Measurements from ENCODE around the gene CHERP.
"Not testable (repeated sequence)": the region's sequence is repeated elsewhere in the genome, so short reads cannot be mapped to it uniquely, and the experiment has no call there.

DNA sequence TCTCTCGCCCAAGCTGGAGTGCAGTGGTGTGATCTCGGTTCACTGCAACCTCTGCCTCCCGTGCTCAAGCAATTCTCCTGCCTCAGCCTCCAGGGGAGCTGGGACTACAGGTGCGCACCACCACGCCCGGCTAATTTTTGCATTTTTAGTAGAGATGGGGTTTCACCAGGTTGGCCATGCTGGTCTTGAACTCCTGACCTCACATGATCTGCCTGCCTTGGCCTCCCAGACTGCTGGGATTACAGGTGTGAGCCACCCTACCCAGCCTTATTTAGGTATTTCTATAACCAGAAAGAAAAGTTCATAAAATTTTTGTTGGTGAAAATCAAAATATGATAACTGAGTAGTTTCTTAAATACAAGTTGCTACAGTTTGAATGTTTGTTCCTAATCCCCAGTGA lies 1.5 kb upstream of the CHERP start:
- not testable (repeated sequence) for TF ChIP-seq EZH2 (IDR thresholded peaks at IDR 0.05; ENCODE audit: low read length, unreplicated experiment); EZH2phosphoT487 (IDR thresholded peaks at IDR 0.05; ENCODE audit: borderline replicate concordance, low read length)
- TF ChIP-seq, protein P1, sequence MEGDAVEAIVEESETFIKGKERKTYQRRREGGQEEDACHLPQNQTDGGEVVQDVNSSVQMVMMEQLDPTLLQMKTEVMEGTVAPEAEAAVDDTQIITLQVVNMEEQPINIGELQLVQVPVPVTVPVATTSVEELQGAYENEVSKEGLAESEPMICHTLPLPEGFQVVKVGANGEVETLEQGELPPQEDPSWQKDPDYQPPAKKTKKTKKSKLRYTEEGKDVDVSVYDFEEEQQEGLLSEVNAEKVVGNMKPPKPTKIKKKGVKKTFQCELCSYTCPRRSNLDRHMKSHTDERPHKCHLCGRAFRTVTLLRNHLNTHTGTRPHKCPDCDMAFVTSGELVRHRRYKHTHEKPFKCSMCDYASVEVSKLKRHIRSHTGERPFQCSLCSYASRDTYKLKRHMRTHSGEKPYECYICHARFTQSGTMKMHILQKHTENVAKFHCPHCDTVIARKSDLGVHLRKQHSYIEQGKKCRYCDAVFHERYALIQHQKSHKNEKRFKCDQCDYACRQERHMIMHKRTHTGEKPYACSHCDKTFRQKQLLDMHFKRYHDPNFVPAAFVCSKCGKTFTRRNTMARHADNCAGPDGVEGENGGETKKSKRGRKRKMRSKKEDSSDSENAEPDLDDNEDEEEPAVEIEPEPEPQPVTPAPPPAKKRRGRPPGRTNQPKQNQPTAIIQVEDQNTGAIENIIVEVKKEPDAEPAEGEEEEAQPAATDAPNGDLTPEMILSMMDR (conservative IDR thresholded peaks at IDR 0.05; ENCODE audit: low read depth, low read length), result not testable (repeated sequence)

All from PC-3 (cell line).